Muscle of back (tissue), 11 donors: ENCODE data around the gene GRID2. TPM values are rescaled to one million over a fixed set of nuclear protein-coding genes. Genes with fewer than 3 reads are reported as not detected.
A peak's percentile ranks its signal among the peaks of the same experiment; 100 is the strongest.

Experiments
- DNase-seq, 3 donors: peaks; one replicate each; pipeline versions ENCODE4 v3.0.0 to v3.0.0-alpha.2; 2013
- polyA plus RNA-seq, 10 donors: library from polyadenylated mRNA; unstranded; fragments of 120-200 nt; gene quantifications; one replicate each; pipeline ENCODE4 v1.2.1, GENCODE V29; 2013; ENCODE audit not compliant: insufficient read length in 10 of 10

GRID2 gene
- polyA plus RNA-seq, 10 donors = 0.25 to 1.9 (median 0.38) TPM

DNA sequence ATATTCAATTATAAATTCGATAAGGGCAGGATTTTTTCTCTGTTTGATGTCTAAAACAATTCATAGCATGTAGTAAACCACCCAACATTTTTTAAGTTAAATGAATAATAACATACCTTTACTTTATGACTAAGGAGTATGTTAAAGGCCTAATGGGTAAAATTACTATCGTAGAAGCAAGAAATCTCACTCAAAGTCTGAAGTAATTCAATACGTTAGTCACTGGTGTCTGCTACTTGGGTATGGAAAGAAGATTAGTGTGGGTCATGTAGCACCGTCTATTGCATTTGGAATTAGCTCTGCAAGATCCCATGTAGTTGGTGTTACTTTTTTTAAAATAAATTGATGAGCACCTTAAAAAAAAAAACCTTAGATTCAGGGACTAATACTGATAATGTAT, 374.5 kb downstream of the GRID2 start:
- no peak for DNase-seq

DNA sequence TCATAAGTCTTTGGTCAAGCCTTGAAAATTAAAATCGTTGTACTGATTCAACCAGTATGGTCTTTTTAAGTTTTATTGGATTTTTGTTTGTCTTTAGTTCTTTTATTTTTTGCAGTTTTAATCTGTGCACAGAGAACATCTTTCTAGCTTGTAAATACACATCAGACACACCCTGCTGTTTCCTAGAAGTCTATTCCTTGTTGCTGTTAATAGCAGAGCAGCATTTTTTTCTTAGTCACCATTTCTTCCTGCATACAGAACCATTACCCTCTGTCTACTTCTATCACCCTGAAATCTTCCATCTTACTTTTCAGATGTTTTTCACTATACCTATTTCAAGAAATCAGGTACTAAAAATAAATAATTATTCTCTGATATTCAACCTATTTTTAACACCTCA, 375.4 kb downstream of the GRID2 start:
- no peak for DNase-seq

DNA sequence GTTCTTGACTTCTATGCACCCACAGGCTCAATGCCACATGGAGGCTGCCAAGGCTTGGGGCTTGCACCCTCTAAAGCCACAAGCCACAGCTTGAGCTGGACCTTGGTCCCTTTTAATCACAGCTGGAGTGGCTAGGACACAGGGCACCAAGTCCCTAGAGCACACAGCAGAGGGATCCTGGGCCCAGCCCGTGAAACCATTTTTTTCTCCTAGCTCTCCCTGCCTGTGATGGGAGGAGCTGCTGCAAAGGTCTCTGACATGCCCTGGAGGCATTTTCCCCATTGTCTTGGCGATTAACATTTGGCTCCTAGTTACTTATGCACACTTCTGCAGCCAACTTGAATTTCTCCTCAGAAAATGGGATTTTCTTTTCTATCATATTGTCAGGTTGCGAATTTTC, 410.9 kb downstream of the GRID2 start:
- no peak for DNase-seq

DNA sequence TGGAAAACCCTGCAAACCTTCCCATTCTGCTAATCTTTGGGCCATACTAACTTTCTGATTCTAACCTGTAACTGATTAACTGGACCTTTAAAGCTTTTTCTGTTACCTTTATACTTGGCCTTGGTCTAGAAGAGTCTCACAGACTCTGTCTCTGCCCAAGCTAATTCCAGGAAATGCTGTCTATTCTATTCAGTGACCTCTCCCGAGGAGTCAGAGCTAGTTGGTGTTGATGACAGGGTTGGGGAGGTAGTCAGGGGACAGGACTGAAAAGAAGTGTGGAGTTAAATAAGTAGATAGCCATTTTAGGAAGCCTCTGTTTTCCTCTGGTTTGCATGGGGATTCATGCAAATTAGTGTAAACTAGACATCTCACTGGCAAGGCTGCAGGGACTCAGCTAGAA, 429.5 kb downstream of the GRID2 start:
- DNase-seq = no peak

DNA sequence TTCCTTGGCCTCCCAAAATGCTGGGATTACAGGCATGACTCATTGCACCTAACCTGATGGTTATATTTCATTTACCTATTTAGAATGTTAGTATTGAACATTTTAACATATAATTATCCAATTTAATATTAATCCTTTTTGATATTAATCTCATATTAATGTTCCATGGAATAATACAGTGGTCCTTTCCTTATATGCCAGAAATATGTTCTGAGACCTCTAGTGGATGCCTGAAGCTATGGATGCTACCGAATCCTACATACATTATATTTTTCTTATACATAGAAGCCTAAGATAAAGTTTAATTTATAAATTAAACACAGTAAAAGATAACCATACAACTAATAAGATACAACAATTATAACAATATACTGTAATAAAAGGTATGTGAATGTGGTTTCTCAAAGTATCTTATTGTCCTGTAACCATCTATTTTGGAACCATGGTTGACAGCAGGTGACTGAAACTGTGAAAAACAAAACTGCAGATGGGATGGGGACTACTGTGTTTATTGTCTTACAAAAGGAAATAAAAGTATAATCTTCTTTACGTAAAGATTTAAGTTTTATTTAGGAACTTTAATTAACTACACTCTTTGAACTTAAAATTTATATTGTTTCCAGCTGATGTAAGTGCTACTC, 431.4 kb downstream of the GRID2 start:
- no peak for DNase-seq

DNA sequence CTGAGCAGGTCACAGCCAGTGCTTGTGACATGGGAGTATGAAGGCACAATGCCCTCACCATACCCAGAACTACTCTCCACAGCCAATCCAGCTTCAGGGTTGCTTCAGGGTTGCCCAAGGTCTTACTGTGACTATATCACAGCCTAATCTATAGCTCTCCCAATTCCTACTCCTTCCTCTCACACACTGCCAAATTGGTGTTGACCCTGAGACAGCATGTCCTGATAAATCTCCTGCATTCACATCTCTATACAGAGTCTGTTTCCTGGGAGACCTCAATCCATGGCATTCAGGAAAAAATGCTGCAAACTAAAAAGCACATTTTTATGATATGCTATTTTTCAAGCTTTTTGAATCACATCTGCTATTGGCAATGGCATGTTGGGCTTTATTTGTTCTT, 456.7 kb downstream of the GRID2 start:
- no peak for DNase-seq

DNA sequence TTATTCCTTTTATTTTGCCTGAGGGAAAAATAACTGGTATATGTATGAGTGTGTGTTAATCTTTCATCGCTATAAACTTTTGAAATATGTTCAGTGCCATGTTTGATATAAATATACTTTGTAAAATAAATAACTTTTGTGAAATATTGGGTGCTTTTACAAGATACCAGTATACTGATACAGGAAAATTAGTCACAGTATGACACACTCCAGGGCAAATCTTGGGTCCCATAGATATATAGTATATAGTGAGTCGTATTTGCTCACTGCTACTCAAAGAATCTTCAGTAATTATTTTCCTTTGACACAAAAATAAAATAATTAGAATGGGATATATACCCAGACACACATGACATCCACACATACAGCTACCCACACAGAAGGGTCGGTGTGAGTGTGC, 472.3 kb downstream of the GRID2 start:
- no peak for DNase-seq

DNA sequence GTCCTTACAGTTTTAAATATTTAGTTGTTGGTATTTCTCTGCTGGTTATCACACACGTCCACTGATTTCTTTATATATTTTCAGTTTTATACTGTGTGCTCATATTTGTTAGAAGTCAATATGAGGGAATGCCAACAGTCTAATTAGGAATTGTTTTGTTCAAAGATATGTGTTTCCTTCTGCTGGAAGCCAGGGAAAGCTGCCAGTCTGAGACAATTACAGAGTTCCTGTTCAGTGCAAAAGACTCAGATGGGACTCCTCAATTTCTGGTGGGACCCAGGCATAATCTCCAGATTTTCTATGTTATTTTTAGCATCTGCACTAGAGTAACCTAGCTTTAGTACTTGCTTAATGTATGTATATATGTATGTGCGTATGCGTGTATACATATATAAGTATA, 486.0 kb downstream of the GRID2 start:
- DNase-seq = no peak

DNA sequence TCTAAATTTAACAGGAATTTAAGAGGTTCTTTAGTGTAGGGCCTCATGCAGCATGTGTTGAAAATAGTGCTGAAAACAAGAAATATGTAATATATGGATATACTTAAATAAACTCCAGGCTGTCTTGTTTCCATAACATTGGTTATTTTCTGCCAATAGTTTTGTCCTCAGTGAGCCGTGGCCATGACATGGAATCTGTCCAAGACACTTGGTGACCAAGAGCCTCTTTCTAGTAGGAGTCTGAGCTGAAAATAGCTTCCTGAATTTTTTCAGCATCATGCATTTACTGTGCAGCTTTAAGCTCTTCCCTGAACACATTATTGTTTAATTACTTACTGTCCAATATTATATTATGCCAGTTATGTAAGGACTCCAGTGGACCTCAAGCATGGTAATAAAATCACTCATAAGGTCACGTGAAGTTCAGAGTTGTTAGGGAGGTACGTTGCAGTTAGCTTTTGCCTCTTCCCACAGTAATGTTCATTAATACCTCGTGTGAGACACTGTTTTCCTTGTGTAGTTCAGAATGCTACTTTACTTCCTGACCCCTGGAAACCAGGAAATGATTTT, 488.2 kb downstream of the GRID2 start:
- peak; percentile 26 to 74 (median 30) for DNase-seq

DNA sequence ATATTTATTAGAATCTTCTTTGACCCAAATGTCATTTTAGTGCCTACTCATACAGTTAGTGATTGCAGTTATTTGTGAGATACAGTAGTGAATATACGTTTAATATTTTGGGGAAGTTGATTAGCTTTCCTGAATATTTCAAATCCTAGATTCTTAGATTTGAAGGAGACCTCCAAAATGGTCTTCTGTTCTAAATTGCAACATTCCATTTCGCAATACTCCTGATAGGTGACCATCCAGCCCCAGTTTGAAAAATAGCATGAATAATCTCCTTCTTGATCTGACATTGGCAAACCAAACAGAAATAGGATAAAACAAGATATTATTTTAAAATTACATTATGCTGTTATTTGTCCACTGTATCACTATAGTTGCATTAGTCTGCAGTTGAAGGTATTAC, 505.6 kb downstream of the GRID2 start:
- DNase-seq = no peak

DNA sequence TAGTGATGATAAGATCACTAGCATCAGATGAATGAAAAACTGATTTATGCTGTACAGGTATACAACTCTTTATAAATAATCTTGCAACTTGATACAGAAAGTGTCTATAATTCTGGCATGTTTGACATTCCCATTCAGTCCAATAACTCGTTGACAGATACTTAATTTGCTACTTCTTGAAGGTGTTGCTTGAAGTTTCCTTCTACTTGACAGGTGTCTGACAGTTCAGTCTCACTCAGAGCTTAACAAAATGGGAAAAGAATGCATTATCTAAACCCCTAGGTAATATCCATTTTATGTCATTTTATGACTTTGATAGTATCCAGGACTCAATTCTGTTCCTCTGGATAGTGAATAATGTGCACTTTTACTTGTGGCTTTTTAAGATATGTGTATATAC, 508.9 kb downstream of the GRID2 start:
- no peak for DNase-seq

DNA sequence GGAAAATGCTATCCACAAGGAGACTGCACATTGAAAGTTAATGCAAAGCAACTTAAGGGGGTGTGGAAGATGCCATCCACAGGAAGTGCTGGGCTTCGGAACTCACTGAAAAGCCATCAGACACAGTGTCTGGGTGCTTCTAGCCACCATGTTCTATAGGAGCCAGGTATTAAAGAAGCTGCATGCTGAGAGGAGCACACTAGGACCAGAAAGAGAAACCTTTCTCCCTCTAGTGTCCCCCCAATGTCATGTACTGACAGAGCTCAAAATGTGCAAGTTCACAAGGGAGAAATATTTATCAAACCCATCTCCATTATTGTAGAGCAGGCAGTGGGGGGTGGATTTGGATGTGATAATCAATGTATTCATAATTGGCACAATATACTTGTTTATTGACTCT, 510.9 kb downstream of the GRID2 start:
- no peak for DNase-seq

DNA sequence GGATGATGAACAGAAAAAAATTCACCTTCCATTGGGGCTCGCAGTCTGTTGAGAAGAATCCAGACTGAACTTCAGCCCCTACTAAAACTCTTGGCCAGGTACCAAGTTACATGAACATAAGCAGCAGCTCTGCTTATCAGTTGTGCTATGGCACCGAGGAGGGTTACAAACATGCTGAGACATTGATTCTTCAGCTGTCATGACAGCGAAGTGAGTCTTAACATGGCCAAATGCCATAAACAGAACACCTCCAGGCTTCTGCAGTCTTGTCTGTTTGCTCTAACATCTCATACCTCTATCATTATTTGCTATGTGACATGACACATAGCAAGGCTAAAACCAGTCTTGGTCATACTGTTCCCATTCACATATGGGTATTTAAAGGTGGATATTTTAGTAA, 521.5 kb downstream of the GRID2 start:
- no peak for DNase-seq

DNA sequence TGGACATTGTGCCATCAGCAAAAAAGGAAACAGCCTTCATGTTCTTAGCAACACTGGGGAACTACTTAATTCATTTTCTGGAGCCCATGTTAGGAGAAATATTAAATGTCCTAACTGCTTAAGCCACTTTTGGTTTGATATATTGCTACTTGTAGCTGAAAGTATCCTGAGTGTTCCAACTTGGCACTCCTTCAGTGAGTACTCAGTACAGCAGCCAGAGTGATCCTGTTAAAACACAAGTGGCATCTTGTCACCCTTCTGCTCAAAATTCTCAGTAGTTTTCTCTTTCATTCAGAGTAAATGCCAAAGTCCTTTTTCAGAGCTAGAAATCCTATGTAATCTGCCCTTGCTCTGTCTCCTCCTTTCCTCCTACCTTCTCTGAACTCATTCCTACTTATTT, 522.0 kb downstream of the GRID2 start:
- DNase-seq = peak in 1 of 3 donors; percentile 2

DNA sequence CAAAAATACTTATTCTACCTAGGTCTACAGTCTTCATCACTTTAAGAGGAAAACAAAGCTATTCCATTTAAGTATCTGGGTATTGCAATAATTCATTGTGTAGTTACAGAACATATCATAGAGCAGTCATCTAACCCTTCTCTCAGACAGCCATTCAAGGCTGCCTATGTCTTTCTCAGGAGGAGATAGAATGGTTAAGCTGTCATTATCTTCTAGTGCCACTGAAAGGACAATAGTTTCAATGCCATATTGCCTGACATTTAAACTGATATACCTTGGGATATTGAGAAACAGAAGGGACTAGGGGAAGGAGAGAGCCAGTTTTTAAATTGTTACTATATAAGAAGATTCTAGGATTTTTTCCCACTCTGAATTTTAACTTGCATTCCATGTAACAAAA, 527.0 kb downstream of the GRID2 start:
- DNase-seq = no peak

DNA sequence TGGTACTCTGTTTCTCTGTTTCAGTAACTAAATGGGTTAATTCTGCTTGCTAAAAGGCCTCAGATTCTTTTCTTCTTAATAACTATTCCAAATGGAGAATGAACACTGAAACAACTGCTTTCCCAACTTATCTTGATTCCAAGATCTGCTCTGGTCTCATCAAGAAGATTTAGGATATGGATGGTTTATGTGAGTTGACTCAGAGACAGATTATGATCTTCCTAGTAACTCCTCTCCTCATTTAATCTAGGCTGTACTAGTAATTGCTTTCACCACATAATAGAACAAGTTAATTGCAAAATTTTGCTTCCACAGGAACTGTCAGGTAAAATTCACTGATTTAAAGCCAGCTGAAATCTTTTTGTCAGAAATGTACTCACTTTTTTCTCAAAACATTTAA, 537.1 kb downstream of the GRID2 start:
- no peak for DNase-seq

DNA sequence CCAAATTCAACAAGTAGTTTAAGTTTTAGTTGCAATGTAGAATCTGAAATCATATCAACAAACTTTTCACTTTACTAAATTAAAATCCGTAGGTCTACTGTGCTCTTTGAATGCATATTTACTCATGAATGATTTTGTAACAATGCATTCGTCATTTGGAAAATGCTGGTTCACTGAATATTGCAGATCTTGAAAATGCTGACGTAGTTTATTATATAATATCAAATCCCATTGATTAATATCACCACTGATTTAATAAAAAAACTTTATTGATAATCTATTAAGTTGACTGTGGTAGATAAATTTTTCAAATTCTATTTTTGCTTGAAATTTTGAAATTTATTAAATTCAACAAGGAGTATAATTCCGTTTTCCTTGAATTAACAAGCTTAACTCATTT, 540.0 kb downstream of the GRID2 start:
- no peak for DNase-seq

DNA sequence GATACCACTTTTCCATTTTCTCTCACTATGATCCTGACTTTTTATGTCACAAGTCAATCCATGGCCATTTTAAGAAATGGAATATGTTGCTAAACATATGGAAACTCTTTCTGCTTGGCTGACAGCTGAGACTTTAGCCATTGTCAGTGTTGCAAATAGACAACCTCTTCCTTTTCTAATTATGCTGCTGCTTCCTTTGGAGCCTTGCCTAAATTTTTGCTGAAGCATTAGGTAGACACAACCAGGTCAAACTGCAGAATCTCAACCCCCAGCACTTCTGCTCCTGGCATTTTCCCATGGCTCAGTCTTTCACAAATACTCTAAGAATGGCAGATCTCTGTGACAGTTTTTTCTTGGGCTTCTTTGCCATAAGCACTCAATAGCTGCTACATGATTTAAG, 543.3 kb downstream of the GRID2 start:
- no peak for DNase-seq

DNA sequence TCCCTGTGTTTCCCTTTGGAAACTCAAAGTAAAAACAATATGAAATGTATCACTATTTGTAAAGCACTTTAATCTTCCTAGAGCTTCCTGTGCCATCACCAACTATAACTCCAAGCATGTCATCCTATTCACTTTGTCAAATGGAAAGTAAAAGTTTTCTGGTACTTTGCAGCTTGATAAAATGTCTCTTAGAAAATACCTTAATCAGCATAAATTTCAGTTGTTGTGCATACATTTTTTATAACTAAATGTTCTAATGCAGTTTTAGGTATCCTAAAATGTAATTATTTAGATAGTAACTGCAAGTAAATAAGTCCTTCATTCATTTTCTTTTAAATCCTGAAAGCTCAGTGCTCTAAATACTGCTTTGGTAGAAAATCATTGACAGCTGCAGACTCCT, 558.7 kb downstream of the GRID2 start:
- DNase-seq = no peak

DNA sequence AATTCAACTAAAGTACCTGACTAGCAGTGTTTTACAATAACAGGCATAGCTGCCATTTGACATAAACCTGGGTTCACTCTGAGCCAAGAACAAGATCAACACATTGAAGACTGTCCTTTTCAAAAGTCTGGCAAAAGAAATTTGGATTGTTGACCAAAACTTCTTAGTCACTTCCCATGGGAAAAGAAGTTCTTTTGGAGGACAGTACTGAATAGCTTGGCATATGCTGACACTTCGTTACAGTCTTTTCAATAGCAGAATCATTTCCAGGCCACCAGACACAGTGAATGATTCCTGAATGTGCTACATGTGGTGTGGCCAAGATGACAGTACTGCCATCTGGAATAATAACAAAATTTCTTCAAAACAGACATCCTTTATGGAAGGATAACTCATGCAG, 560.3 kb downstream of the GRID2 start:
- peak in 1 of 3 donors; percentile 17 for DNase-seq

DNA sequence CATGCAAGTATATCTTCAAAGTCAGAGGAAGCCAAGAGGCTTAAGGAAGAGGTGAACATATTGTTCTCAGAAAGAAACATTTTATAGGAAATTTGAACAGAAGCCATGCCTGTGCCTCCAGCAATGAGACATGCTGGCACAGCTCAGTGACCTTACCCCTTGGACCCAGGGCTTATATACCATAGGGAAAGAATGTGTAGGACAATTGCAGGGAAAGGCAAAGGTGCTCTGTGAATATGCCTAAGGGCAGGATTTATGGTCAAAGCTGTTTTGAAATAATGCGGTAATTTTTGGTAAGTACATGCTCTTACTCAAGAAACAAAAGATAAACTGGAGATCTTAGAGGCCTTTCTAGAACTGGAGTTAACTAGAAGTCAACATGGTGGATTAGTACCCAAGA, 568.8 kb downstream of the GRID2 start:
- DNase-seq = no peak

DNA sequence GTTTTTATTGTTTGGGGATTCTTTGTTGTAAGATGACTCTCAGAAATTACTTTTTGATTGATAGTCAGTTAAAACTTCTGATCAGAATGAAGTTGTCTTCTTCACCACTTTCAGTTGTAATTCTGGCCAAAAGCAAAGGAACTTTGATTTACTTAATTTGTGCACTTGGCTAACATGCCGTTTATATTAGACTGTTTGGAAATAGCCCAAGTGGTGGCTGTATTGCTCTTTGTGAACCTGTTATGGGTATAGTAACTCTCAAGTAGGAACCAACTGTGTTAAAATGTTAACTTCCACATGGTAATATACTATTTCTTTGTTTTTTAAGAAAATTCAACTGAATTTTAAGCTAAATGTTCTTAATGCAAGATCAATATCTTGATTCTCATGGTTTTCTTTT, 581.9 kb downstream of the GRID2 start:
- DNase-seq = no peak

DNA sequence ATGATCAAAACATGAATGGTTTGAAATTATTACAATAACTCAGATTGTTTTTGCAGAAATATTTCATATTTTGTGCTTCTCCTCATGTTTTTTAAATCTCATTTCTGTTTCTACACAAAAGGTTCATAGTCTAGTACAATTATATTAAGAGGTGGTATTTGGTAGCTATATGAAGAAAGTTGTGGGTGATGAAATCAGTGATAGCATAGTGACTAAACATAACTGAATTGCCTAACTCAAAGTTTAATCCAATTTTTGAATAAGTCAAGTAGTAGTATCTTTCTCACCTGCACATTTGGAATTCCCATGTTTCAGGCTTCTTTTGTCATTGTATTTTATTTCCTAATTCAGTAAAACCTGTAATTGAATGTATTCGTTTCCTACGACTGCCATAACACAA, 648.7 kb downstream of the GRID2 start:
- DNase-seq = no peak

DNA sequence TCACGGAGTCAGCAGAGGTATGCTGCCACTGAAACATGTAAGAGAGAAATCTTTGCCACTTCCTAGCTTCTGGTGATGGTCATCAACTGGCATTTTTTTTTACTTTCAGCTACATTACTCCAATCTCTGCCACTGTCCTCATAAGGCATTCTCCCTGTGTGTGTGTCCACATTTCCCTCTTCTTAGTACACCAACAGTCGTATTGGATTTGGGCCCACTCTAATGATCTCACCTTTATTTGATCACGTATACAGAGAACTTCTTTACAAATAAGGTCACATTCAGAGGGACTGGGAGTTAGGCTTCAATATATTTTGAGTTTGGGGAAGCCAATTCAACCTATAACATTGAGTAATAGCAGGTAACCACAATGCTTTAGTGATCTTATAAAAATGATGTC, 649.1 kb downstream of the GRID2 start:
- no peak for DNase-seq
